ENCODE data around the gene KRTAP9-1.

DNA sequence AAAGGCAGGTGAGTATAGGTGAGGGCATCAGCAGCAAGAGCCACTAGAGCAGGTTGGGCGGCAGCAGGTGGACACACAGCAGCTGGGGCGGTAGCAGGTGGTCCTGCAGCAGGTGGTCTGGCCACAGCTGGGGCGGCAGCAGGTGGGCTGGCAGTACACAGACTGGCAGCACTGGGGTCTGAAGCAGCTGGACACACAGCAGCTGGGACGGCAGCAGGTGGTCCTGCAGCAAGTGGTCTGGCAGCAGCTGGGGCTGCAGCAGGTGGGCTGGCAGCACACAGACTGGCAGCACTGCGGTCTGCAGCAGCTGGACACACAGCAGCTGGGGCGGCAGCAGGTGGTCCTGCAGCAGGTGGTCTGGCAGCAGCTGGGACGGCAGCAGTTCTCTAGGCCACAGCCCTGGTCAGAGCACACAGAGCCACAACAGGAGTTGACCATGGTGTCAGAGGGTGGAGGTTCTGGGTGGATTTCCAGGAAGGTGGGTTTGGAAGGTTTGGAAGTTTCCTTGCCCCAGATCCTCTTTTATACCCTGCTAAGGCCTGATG, 11.9 kb upstream of the KRTAP9-1 start, which contains the start of gene KRTAP4-2:
- TF ChIP-seq, protein P1, sequence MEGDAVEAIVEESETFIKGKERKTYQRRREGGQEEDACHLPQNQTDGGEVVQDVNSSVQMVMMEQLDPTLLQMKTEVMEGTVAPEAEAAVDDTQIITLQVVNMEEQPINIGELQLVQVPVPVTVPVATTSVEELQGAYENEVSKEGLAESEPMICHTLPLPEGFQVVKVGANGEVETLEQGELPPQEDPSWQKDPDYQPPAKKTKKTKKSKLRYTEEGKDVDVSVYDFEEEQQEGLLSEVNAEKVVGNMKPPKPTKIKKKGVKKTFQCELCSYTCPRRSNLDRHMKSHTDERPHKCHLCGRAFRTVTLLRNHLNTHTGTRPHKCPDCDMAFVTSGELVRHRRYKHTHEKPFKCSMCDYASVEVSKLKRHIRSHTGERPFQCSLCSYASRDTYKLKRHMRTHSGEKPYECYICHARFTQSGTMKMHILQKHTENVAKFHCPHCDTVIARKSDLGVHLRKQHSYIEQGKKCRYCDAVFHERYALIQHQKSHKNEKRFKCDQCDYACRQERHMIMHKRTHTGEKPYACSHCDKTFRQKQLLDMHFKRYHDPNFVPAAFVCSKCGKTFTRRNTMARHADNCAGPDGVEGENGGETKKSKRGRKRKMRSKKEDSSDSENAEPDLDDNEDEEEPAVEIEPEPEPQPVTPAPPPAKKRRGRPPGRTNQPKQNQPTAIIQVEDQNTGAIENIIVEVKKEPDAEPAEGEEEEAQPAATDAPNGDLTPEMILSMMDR (IDR thresholded peaks at IDR 0.05; ENCODE audit: insufficient read depth, low read length) = no peak
- TF ChIP-seq POLR2AphosphoS5 (IDR thresholded peaks at IDR 0.05; ENCODE audit: low read depth) = no peak
